A549 (cell line): ENCODE measurements around the gene RAB38.

Experiments used
- EP300 ChIP-seq, 2 experiments: fragments of >200 bp; sonication (Bioruptor Twin); formaldehyde crosslinking; IDR thresholded peaks; 2 replicates in 1 of 2; 3 replicates in 1 of 2; pipeline ENCODE4 v1.6.1; 2016 to 2017
- NFE2L2 ChIP-seq: fragments of 150-350 bp; conservative IDR thresholded peaks from 2 replicates; pipeline ENCODE4 v1.6.1; 2014; ENCODE audit warnings: low read length
- RNF2 ChIP-seq: fragments of 200-600 bp; sonication (generic); IDR thresholded peaks from 2 replicates; pipeline ENCODE4 v1.6.1; 2016; ENCODE audit warnings: low read depth, mild to moderate bottlenecking, antibody characterized with exemption, moderate library complexity, borderline replicate concordance
- SMC3 ChIP-seq: fragments of >200 bp; sonication (Bioruptor Twin); formaldehyde crosslinking; IDR thresholded peaks from 3 replicates; pipeline ENCODE4 v1.6.1; 2018; ENCODE audit warnings: inconsistent platforms
- USF2 ChIP-seq: fragments of 450-650 bp; IDR thresholded peaks from 2 replicates; pipeline ENCODE4 v1.6.1; 2014; ENCODE audit warnings: antibody characterized with exemption
- TF ChIP-seq, protein P1 (sequence below): fragments of >200 bp; sonication (Bioruptor Twin); formaldehyde crosslinking; IDR thresholded peaks from 3 replicates; pipeline ENCODE4 v1.5.1; 2016

DNA sequence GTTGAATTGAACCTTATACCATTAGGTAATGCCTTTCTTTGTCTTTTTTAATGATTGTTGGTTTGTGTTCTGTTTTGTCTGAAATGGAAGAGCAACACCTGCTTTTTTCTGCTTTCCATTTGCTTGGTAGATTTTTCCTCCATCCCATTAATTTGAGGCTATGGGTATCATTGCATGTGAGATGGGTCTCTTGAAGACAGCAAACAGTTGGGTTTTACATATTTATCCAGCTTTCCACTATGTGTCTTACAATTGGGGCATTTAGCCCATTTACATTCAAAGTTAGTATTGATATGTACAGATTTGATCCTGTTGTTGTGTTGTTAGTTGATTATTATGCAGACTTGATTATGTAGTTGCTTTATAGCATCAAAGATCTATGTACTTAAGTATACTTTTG, 21.1 kb upstream of the RAB38 start:
- TF ChIP-seq, protein P1, sequence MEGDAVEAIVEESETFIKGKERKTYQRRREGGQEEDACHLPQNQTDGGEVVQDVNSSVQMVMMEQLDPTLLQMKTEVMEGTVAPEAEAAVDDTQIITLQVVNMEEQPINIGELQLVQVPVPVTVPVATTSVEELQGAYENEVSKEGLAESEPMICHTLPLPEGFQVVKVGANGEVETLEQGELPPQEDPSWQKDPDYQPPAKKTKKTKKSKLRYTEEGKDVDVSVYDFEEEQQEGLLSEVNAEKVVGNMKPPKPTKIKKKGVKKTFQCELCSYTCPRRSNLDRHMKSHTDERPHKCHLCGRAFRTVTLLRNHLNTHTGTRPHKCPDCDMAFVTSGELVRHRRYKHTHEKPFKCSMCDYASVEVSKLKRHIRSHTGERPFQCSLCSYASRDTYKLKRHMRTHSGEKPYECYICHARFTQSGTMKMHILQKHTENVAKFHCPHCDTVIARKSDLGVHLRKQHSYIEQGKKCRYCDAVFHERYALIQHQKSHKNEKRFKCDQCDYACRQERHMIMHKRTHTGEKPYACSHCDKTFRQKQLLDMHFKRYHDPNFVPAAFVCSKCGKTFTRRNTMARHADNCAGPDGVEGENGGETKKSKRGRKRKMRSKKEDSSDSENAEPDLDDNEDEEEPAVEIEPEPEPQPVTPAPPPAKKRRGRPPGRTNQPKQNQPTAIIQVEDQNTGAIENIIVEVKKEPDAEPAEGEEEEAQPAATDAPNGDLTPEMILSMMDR = no peak
- TF ChIP-seq USF2 (no peak), RNF2 (no peak), EP300 (IDR thresholded peaks at IDR 0.05) (no peak), SMC3 (no peak), NFE2L2 (no peak)
